ENCODE data around the gene PDHX. TPM values are rescaled to one million over a fixed set of nuclear protein-coding genes. Genes with fewer than 3 reads are reported as not detected.

The PDHX gene
- total RNA-seq, 1 donor from 2014 or later = 32.0 TPM

- peaks cover 18% of the 10 kb centered on the region for H3K36me3 Mint-ChIP-seq (ENCODE audit: low read depth)
- H3K27ac Mint-ChIP-seq = peak overlapping the region; percentile 91
- H3K9me3 Mint-ChIP-seq = no peaks in the 10 kb centered on the region
- DNase-seq (ENCODE audit: low spot score) = no peak
- intact Hi-C loops (cut with micrococcal nuclease) = loop anchor here (1.0 to 10.0 kb wide), 18 partner anchors 9 to 1902 kb away; partner anchors contain the start of genes CAPRIN1, DEPDC7, HIPK3 and NAT10
- no peaks in the 10 kb centered on the region for H3K27me3 Mint-ChIP-seq (ENCODE audit: insufficient read depth)
- H3K4me3 Mint-ChIP-seq = peak overlapping the region; percentile 98
- peaks cover 42% of the 10 kb centered on the region for H3K4me1 Mint-ChIP-seq (ENCODE audit: low read depth)
Observed at GRCh38 chr11:34916843-34917770, 689 bp downstream of the PDHX start.

GRCh38 chr11:34921156-34921555, 4.7 kb downstream of the PDHX start:
- H3K4me1 Mint-ChIP-seq (ENCODE audit: low read depth) = peaks cover 27% of the 10 kb centered on the region
- no peaks in the 10 kb centered on the region for H3K27me3 Mint-ChIP-seq (ENCODE audit: insufficient read depth)
- intact Hi-C loops (cut with micrococcal nuclease) = no loop called here
- peaks cover 3% of the 10 kb centered on the region for H3K36me3 Mint-ChIP-seq (ENCODE audit: low read depth)
- no peaks in the 10 kb centered on the region for H3K9me3 Mint-ChIP-seq
- H3K4me3 Mint-ChIP-seq = no peak overlapping the region
- no peak overlapping the region for H3K27ac Mint-ChIP-seq
- no peak for DNase-seq (ENCODE audit: low spot score)

- intact Hi-C loops (cut with micrococcal nuclease) = no loop called here
- H3K4me1 Mint-ChIP-seq (ENCODE audit: low read depth) = peaks cover 9% of the 10 kb centered on the region
- no peak overlapping the region for H3K4me3 Mint-ChIP-seq
- no peak for DNase-seq (ENCODE audit: low spot score)
- H3K27me3 Mint-ChIP-seq (ENCODE audit: insufficient read depth) = no peaks in the 10 kb centered on the region
- no peaks in the 10 kb centered on the region for H3K9me3 Mint-ChIP-seq
- no peaks in the 10 kb centered on the region for H3K36me3 Mint-ChIP-seq (ENCODE audit: low read depth)
- no peak overlapping the region for H3K27ac Mint-ChIP-seq
Observed at GRCh38 chr11:34924714-34925113, 8.3 kb downstream of the PDHX start.

- Mint-ChIP-seq H3K27me3 (ENCODE audit: insufficient read depth) (no peaks in the 10 kb centered on the region), H3K27ac (no peak overlapping the region), H3K36me3 (ENCODE audit: low read depth) (no peaks in the 10 kb centered on the region), H3K4me3 (no peak overlapping the region), H3K9me3 (no peaks in the 10 kb centered on the region), H3K4me1 (ENCODE audit: low read depth) (peaks cover 7% of the 10 kb centered on the region)
- intact Hi-C loops (cut with micrococcal nuclease) = loop anchor here (1.0 to 2.0 kb wide), 4 partner anchors 10 to 466 kb away; partner anchors contain the start of genes APIP and PDHX
- no peak for DNase-seq (ENCODE audit: low spot score)
Observed at GRCh38 chr11:34926101-34926830, 9.8 kb downstream of the PDHX start.

GRCh38 chr11:34926831-34927132, 10.4 kb downstream of the PDHX start:
- peaks cover 7% of the 10 kb centered on the region for H3K4me1 Mint-ChIP-seq (ENCODE audit: low read depth)
- H3K27ac Mint-ChIP-seq = no peak overlapping the region
- no peak for DNase-seq (ENCODE audit: low spot score)

GRCh38 chr11:34928268-34928959, 12.0 kb downstream of the PDHX start:
- H3K27ac Mint-ChIP-seq = no peak overlapping the region
- H3K4me1 Mint-ChIP-seq (ENCODE audit: low read depth) = peaks cover 7% of the 10 kb centered on the region
- intact Hi-C loops (cut with micrococcal nuclease) = no loop called here
- H3K4me3 Mint-ChIP-seq = no peak overlapping the region
- peaks cover 5% of the 10 kb centered on the region for H3K36me3 Mint-ChIP-seq (ENCODE audit: low read depth)
- no peaks in the 10 kb centered on the region for H3K9me3 Mint-ChIP-seq
- no peaks in the 10 kb centered on the region for H3K27me3 Mint-ChIP-seq (ENCODE audit: insufficient read depth)
- DNase-seq (ENCODE audit: low spot score) = no peak

More at GRCh38 chr11:34926831-34927132, 10.4 kb downstream of the PDHX start:
- intact Hi-C loops (cut with micrococcal nuclease) = loop anchor here (1.0 to 2.0 kb wide), 4 partner anchors 10 to 466 kb away; partner anchors contain the start of genes APIP and PDHX
- H3K9me3 Mint-ChIP-seq = no peaks in the 10 kb centered on the region
- H3K36me3 Mint-ChIP-seq (ENCODE audit: low read depth) = no peaks in the 10 kb centered on the region
- no peak overlapping the region for H3K4me3 Mint-ChIP-seq
- no peaks in the 10 kb centered on the region for H3K27me3 Mint-ChIP-seq (ENCODE audit: insufficient read depth)

GRCh38 chr11:34928960-34929680, 12.7 kb downstream of the PDHX start:
- no peaks in the 10 kb centered on the region for H3K27me3 Mint-ChIP-seq (ENCODE audit: insufficient read depth)
- intact Hi-C loops (cut with micrococcal nuclease) = no loop called here
- no peak overlapping the region for H3K27ac Mint-ChIP-seq
- H3K4me3 Mint-ChIP-seq = no peak overlapping the region
- H3K9me3 Mint-ChIP-seq = no peaks in the 10 kb centered on the region
- H3K36me3 Mint-ChIP-seq (ENCODE audit: low read depth) = peaks cover 8% of the 10 kb centered on the region
- H3K4me1 Mint-ChIP-seq (ENCODE audit: low read depth) = peaks cover 7% of the 10 kb centered on the region
- no peak for DNase-seq (ENCODE audit: low spot score)

GRCh38 chr11:34929794-34930763, 13.7 kb downstream of the PDHX start:
- no peaks in the 10 kb centered on the region for H3K27me3 Mint-ChIP-seq (ENCODE audit: insufficient read depth)
- H3K27ac Mint-ChIP-seq = no peak overlapping the region
- H3K4me3 Mint-ChIP-seq = no peak overlapping the region
- intact Hi-C loops (cut with micrococcal nuclease) = no loop called here
- peaks cover 8% of the 10 kb centered on the region for H3K36me3 Mint-ChIP-seq (ENCODE audit: low read depth)
- H3K9me3 Mint-ChIP-seq = no peaks in the 10 kb centered on the region
- no peak for DNase-seq (ENCODE audit: low spot score)
- peaks cover 7% of the 10 kb centered on the region for H3K4me1 Mint-ChIP-seq (ENCODE audit: low read depth)

- Mint-ChIP-seq H3K27me3 (ENCODE audit: insufficient read depth) (no peaks in the 10 kb centered on the region), H3K9me3 (no peaks in the 10 kb centered on the region), H3K36me3 (ENCODE audit: low read depth) (peaks cover 20% of the 10 kb centered on the region), H3K27ac (no peak overlapping the region), H3K4me1 (ENCODE audit: low read depth) (peaks cover 14% of the 10 kb centered on the region), H3K4me3 (no peak overlapping the region)
- intact Hi-C loops (cut with micrococcal nuclease) = no loop called here
- DNase-seq (ENCODE audit: low spot score) = no peak
Observed at GRCh38 chr11:34936945-34937629, 20.7 kb downstream of the PDHX start.

- no peak for DNase-seq (ENCODE audit: low spot score)
- Mint-ChIP-seq H3K4me1 (ENCODE audit: low read depth) (peaks cover 14% of the 10 kb centered on the region), H3K36me3 (ENCODE audit: low read depth) (peaks cover 16% of the 10 kb centered on the region), H3K27ac (no peak overlapping the region), H3K9me3 (no peaks in the 10 kb centered on the region), H3K4me3 (no peak overlapping the region), H3K27me3 (ENCODE audit: insufficient read depth) (no peaks in the 10 kb centered on the region)
- intact Hi-C loops (cut with micrococcal nuclease) = no loop called here
Observed at GRCh38 chr11:34938611-34939010, 22.2 kb downstream of the PDHX start.

- Mint-ChIP-seq H3K27ac (no peak overlapping the region), H3K36me3 (ENCODE audit: low read depth) (peaks cover 13% of the 10 kb centered on the region), H3K4me1 (ENCODE audit: low read depth) (peaks cover 14% of the 10 kb centered on the region), H3K9me3 (no peaks in the 10 kb centered on the region), H3K4me3 (no peak overlapping the region), H3K27me3 (ENCODE audit: insufficient read depth) (no peaks in the 10 kb centered on the region)
- intact Hi-C loops (cut with micrococcal nuclease) = no loop called here
- no peak for DNase-seq (ENCODE audit: low spot score)
Observed at GRCh38 chr11:34940026-34940677, 23.7 kb downstream of the PDHX start.

Measured in activated T-helper 1 cell treated with anti-CD3 and anti-CD28 coated beads, Interleukin-12 subunit alpha, Interleukin-12 subunit beta, Interleukin-2, Interleukin-4 antibody, amounts not matched to agents 30 ng/mL and 10 ng/mL and 1 ng/mL, durations not matched to agents 14 hours and 24 hours and 36 hours (primary cell).